ENCODE data around the gene CERKL. TPM values are rescaled to one million over a fixed set of nuclear protein-coding genes. Genes with fewer than 3 reads are reported as not detected.

Gene CERKL
- polyA plus RNA-seq, 3 donors, result 0.40 TPM; not detected in 2

DNA sequence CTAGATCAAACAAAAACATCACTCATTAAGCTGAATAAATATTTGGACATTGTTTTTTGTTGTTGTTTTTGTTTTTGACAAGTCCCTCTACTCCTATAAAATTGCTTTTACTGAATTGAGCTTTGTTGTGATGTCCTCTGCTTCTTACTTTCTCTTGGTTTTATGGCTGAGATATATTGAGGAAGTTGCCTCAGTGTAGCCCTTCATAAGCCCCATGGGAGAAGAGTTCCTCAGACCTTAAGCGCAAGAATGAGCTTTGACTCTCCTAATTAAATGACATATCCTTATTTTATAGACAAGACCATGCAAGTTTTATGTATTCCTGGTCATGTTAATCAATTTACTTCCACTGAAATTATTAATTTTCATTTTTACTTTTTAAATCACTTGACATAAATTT lies 54.9 kb downstream of the CERKL start:
- H3K27ac ChIP-seq (ENCODE audit: low read depth, low read length), result no peak overlapping the region
- WGBS, 3 donors, result 88 to 92% (median 88%) methylated on average over 1 of the region's 1 CpG

DNA sequence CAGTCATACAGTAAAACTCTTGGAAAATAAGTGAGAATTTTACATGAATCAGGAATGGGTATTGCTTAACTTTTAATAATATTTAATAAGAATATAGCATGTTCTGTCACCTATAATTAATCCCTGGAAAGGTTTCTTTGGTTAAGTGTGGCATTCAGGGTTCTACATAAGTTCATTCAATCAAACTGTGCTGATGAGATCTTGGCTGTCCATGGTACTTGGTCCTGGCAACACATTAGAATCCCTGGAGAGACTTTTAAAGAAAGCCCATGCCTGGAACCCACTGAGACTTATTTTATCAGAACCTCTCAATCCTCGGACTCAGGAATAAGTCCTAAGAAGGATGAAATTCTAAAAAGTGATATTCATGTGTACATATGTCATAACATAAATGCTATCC lies 60.3 kb downstream of the CERKL start:
- WGBS, 3 donors, result 74 to 84% (median 82%) methylated on average over 1 of the region's 1 CpG
- H3K27ac ChIP-seq (ENCODE audit: low read depth, low read length), result no peak overlapping the region

DNA sequence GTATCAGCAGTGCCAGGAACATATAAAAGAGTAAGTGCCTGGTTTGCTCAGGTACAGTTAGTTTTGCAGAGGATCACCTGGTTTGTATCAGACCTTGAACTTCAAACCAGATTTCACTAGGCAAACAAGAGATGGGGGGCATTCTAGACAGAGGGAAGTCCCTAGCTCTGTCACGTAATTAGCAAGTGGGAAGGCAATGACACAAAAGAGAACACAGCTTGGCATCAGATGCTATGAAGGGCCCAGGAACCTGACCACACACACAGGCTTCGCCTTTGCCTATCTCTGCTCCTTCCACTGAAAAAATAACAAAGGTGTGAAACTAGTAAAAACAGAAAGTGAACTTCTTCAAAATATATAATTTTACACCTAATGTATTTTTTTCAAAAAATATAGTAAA lies 62.6 kb downstream of the CERKL start:
- WGBS, 3 donors, result 74 to 77% (median 74%) methylated on average over 2 of the region's 2 CpGs
- H3K27ac ChIP-seq (ENCODE audit: low read depth, low read length), result no peak overlapping the region

DNA sequence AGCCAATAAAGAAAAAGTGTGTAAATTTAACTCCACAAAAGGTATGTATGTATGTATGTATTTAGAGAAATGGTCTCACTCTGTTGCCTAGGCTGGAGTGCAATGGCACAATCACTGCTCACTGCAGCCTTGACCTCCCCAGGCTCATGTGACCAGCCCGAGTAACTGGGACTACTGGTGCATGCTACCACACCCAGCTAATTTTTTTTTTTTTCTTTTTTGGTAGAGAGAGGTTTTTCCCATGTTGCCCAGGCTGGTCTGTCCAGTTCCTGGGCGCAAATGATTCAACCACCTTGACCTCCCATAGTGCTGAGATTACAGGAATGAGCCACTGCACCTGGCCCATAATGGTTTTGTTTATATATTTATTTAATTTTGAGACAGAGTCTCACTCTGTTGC lies 67.1 kb downstream of the CERKL start:
- no peak overlapping the region for H3K27ac ChIP-seq (ENCODE audit: low read depth, low read length)
- 79 to 96% (median 88%) methylated on average over 2 of the region's 2 CpGs for WGBS, 3 donors

DNA sequence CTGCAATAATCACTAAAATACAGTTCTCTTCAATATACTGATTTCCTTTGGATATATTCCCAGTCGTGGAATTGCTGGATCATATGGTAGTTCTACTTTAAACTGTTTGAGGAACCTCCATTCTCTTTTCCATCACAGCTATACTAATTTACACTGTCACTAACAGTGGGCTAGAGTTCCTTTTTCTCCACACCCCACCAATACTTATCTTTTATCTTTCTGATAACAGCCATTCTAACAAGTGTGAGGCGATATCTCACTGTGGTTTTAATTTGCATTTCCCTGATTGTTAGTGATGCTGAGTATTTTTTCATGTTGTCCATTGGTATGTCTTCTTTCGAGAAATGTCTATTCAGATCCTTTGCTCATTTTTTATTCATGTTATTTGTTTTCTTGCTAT lies 68.4 kb downstream of the CERKL start:
- 79 to 93% (median 81%) methylated on average over 3 of the region's 3 CpGs for WGBS, 3 donors
- H3K27ac ChIP-seq (ENCODE audit: low read depth, low read length), result no peak overlapping the region

DNA sequence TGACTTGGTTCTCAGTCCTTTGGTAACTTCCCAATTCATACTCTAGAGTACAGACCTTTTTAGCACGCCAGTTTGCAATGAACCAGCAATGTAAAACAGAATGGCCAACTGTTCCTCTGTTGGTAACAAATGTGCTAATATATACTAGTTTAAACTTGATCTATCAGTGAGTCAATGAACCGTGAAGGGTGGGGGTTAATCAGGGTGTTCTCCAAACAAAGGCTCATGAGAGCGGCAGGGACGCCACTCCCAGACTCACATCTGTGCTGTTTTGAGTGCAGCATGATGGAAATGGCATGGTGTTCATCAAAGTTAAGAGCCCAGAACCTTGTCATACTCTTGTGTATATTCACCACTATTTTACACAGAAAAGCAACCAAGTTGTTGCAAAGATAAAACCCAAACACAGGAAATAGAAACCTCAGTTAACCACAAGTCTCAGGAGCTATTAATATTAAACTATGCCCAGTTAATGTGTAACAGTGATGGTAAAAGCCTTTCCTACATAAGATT lies 70.3 kb downstream of the CERKL start:
- WGBS, 3 donors, result 16 to 29% (median 25%) methylated on average over 4 of the region's 4 CpGs

DNA sequence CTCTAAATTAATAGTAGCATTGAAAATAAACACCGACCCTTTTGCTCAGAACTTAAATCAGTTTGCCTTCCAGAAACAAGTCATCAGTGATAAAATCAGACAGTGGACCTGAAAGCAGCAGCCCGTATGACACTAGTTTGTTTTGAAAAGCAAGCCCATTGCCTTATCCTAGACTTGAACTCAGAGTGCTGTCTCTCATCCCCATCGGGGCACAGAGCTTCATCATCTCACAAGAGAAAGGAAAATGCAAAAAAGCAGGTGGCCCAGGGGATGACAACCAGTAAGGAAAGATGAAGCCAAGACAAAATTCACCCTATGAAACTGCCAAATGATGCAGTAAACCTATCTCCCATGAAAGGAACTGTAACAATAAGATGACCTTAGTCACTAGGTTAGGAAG lies 71.2 kb downstream of the CERKL start:
- H3K27ac ChIP-seq (ENCODE audit: low read depth, low read length), result no peak overlapping the region
- 53 to 75% (median 63%) methylated on average over 3 of the region's 3 CpGs for WGBS, 3 donors

More for the DNA sequence above, 70.3 kb downstream of the CERKL start:
- H3K27ac ChIP-seq (ENCODE audit: low read depth, low read length), result no peak overlapping the region

DNA sequence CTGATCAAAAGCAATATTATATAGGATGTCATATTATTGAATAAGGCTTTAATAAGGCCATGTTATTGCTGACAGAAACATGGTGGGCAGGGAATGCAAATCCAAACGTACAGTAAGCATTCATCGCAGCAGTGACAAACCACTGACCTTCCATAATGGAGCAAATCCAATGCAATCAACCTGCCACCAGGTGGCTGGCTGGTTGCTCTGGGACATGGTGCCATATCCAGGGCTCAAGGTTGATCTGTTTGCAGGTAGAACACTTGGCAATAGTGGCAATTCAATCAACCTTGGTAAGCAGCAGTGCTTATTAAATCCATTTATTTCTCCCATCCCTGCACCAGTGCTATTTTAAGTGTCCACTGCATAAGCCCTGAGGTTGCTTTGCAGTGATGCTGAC lies 75.4 kb downstream of the CERKL start:
- WGBS, 3 donors, result 67 to 83% (median 80%) methylated on average over 2 of the region's 2 CpGs
- no peak overlapping the region for H3K27ac ChIP-seq (ENCODE audit: low read depth, low read length)

DNA sequence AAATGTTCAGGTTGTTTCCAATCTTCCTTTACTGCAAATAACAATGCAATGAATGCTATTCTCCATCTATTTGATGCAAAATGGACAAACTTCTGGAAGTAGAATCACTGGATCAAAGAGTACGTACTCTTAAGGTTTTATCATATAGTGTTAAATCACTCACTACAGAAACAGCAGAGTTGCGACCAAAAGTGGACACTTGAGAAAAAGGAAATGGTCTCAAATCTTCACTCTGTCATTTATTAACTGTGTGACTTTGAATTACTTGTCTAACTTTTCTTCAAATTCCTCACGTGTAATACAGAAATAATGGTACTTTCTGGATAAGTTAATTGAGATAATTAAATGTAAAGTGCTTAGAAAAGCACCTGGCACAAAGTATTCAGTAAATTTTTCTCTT lies 78.1 kb downstream of the CERKL start:
- 56 to 72% (median 58%) methylated on average over 3 of the region's 3 CpGs for WGBS, 3 donors
- H3K27ac ChIP-seq (ENCODE audit: low read depth, low read length), result no peak overlapping the region

DNA sequence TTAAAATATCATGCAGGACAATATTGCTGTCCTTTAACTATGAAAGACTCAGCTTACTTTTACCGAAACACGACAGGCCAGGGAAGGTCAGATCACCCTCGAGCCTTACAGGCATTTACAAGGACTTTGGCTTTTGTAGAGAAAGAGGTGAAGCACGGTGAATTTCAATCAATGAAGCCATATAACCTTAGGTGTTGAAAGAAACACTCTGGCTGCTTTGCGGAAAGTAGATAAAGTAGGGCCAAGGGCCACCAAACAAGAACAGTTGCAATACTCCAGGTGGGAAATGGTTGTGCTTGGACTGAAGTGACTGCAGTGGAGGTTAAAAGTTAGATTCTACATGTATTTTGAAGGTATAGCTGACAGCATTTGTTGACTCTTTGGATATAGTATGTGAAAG lies 80.5 kb downstream of the CERKL start:
- H3K27ac ChIP-seq (ENCODE audit: low read depth, low read length), result no peak overlapping the region
- 77 to 86% (median 82%) methylated on average over 5 of the region's 5 CpGs for WGBS, 3 donors

DNA sequence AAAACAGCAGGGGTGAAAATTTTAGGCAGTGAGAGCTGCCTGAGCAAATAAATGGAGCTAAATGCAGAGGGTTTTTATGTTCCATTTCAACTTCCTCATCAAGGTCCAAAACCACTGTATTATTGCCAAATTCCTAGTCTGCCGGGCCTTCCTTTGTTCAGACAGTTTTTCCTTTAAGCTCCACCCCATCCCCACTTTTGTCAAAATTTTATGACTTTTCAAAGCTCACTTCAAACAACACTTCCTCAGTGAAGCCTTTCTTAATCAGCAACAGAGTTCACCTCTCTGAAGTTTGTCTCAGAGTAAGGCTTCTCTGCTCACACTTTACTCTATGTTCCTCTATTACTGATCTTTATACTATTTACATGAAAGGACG lies 81.3 kb downstream of the CERKL start:
- WGBS, 3 donors, result 41 to 60% (median 42%) methylated on average over 2 of the region's 2 CpGs
- no peak overlapping the region for H3K27ac ChIP-seq (ENCODE audit: low read depth, low read length)

DNA sequence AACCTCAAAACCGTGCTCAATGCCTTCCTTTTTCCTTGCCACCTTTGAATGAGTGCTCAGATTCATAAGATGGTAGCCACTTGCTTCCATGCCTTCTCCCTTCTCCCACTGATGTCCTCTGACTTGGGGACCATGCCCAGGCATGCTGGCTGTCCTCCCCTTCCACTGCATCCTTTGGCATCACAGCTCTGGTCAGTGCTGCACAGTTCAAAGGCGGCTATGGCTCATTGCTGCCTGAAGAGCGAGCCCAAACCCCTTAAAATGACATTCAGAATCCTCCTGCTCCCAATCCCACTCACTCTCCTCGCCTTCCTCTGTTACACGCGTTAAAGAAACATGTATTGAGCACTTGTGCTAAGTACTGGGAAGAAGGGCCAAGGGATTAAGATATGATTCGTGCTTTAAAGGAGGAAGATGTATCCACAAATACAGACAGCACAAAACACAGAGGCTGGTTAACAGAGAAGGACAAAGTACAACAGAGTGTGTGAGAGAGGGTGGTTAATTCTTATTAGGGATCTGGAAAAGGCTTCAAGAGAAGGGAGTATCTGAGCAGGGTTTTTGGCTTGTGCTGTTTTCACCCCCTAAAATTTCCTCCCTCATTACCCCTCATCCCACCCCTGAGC lies 81.8 kb downstream of the CERKL start:
- 76 to 78% (median 77%) methylated on average over 7 of the region's 7 CpGs for WGBS, 3 donors
- H3K27ac ChIP-seq (ENCODE audit: low read depth, low read length), result no peak overlapping the region

DNA sequence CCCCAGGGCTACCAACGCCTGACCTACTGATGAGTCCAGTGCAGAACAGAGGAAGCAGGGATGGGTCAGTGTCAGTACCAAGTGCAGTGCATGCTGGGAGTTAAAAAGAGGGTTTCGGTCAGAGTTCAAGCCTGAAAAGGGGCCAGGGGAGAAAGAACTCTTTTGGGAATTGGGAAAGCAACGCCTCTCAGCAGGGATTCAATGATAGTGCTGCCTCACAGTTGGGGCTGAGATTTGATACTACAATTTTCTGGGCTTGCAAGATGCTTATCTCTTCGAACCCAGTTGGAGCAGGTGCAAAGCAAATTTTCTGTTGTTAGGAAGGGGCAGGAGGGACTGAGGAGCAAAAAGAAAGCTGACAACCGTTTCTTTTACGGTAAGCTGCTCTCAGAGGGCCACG lies 82.6 kb downstream of the CERKL start:
- 68 to 77% (median 74%) methylated on average over 7 of the region's 7 CpGs for WGBS, 3 donors
- no peak overlapping the region for H3K27ac ChIP-seq (ENCODE audit: low read depth, low read length)

DNA sequence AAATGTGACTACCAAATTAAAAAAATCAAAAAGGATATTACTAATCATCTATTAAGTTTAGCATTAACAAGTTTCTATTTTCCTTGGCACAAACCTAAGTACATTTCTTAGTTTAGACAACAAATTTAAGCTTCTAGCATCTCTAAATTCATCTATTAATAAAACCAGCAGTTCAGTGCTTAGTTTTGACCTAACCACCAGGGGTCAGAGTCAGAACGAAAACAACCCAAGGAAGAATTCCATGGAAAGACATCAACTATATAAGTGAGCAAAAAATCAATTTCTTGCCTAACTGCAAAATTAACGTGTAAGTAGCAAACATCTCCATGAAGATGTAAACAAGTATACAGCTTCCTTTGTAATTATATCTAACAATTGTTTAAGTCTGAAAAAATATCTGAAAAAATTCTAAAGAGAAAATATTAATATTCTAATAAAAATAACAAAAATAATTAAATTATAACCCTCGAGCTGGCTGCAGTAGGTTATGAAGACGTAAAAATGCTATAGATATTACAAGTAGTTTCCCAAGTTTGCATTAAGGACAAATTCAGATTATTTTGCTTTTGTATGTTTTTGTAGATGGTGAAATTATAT lies 83.7 kb downstream of the CERKL start:
- 28 to 47% (median 46%) methylated on average over 4 of the region's 4 CpGs for WGBS, 3 donors
- no peak overlapping the region for H3K27ac ChIP-seq (ENCODE audit: low read depth, low read length)

DNA sequence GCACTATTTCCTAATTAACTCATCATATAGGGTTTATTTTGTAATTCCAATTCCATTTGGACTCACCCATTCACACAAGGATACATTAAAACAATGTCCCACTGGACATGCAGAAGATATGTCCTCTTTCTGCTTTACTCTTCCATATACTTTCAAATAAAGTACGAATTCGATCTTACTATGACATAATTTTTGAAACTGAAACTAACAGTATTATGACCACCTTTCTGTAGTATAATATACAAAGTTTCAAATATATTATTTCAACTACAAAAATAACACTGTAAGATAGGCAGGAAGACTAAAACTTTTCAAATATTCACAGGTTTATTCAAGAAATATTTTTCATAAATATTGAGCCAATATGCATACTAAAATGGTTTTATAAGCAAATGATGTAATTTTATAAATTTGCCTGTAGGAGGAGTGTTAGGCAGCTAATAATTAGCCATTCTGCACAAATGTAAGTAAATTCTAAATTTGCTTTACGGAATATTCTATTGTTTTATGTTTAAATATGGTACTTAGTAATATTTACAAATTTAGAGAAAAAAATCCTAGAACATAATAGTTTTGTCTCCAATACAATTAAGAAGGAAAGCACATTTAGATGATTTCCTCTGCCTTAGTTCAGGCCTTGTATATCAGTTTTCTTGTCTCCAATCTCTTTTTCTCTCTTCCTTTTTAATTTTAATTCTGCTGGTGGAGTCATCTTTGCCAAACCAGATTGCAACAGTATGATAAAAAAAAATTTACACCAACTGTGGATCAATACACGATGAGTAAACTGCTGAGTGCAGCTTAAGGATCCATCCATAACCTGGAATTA lies 85.9 kb downstream of the CERKL start:
- H3K27ac ChIP-seq (ENCODE audit: low read depth, low read length), result no peak overlapping the region
- 71 to 79% (median 73%) methylated on average over 4 of the region's 4 CpGs for WGBS, 3 donors

DNA sequence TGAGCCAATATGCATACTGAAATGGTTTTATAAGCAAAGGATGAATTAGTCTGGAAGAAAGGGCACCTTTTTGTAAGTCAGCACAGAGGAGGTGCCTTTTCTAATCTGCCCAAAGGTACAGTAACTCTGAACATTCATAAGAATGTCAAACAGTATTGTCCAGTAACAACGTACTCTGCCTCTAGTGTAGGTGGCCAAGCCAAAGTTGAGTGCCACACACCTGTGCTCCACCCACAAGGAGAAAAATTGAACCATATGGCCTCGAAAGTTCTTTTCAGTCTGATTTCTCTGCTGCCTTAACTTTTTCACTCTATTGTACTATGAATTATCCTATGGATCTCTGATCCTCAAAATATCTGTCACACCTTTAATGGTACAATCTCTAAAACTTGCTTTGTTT lies 86.8 kb downstream of the CERKL start:
- 59 to 87% (median 83%) methylated on average over 2 of the region's 2 CpGs for WGBS, 3 donors
- H3K27ac ChIP-seq (ENCODE audit: low read depth, low read length), result no peak overlapping the region

DNA sequence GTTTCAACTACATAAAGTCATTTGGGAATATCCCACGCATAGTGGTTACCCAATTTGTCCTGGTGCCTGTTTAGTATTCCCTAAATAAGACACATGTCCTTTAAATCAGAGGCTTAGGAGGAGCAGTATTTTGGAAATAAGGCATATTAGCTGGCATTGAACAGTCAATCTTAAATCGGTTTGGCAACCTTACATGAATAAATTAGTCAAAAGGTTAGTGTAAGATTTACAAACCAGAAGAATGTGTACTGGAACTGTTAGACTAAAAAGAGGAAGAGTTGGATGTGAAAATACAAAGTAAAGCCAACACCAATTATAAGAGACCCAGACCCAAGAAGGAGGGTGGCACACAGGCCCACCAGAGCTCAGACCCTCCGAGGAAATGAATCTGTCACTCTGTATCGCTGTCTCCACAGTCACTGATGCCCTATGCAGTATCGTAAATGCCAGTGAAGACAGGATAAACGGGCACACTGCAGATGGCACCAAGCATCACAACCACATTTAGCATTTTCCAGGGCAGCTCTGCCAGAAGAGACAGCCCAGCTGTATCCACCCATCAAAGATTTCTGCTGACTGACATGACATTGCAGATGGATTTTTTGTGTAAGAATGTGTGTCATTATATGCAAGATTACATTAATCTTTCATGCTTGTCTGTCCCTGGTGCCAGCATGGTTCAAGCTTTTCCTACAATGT lies 90.4 kb downstream of the CERKL start:
- 74 to 83% (median 78%) methylated on average over 6 of the region's 6 CpGs for WGBS, 3 donors
- no peak overlapping the region for H3K27ac ChIP-seq (ENCODE audit: low read depth, low read length)

DNA sequence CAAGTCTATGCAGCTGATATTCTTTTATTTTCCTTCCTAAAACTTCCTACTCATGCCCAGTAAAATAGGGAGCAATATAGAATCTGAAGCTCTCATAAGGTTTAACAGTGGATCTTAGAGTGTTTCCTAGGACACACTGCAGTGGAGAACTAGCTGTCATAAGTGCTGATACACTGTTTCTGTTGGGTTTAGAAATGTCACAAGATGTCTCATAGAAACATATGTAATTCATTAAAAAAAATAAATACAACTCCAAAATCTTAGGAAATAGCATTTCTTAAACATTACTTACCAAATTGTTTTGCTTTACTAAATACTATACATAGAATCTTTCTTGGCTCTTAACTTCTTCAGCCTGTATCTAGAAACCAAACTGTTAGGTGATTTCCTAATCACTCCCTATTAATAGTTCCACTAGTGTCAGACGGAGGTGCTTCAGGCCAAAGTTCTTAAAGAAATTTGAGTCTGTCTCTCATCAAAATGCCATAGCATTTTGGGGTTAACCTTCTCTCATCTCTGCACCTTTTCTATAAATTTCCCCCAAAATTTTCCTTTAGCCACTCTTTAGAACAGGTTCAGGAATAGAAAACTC lies 93.7 kb downstream of the CERKL start:
- WGBS, 3 donors, result 49 to 62% (median 58%) methylated on average over 1 of the region's 1 CpG
- no peak overlapping the region for H3K27ac ChIP-seq (ENCODE audit: low read depth, low read length)

DNA sequence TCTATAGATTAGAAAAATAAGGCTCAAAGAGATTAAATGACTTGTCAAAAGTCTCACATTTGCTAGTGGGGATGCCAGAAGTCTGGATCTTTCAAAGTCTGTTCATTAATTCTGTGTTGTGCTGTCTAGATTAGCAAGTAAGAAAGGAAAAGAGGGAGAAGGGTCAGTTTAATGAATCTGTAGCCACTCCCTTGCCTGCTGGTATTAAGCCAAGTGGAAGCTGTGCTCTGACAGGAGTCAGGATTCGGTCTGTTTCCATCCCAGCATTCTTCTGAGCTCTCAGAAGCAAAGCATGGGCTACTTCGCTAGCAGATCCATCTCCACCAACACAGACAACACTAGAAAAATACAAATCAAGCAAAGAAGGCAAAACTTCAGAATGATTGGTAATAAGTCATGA lies 98.5 kb downstream of the CERKL start:
- no peak overlapping the region for H3K27ac ChIP-seq (ENCODE audit: low read depth, low read length)
- 72 to 79% (median 74%) methylated on average over 2 of the region's 2 CpGs for WGBS, 3 donors
